A549 treated with AZD9567 at 1 μM for 4 hours (cell line): Measurements from ENCODE around the gene OAS2. TPM values are rescaled to one million over a fixed set of nuclear protein-coding genes. Genes with fewer than 3 reads are reported as not detected.

ENCODE experiments used
- total RNA-seq: library from RNA; stranded (reverse); fragments of 200-300 nt; extraction: Qiagen RNA extraction; gene quantifications from 5 replicates; pipeline ENCODE4 v1.2.3, GENCODE V29; 2022; ENCODE audit not compliant: insufficient read depth

The OAS2 gene
- 0.07 to 0.29 TPM (median 0.22 TPM) in 4 of 5 replicates, not detected in the other for total RNA-seq

GRCh38 chr12:112978163-112979040 is at the start of gene OAS2:
Gene OAS2, plus strand, starts transcription at chr12:112978519. Its CDS starts 90 bp downstream, at chr12:112978609.

GRCh38 chr12:112937741-112938719 is 40.3 kb upstream of the OAS2 start, which contains the start of gene OAS3:
Gene OAS3, plus strand, starts transcription at chr12:112938474. Its CDS starts 57 bp downstream, at chr12:112938531.

GRCh38 chr12:113056631-113057488 is 78.5 kb downstream of the OAS2 start, which contains the start of gene DTX1:
Gene DTX1, plus strand, starts transcription at chr12:113056730. Its CDS starts 1,463 bp downstream, at chr12:113058193.

Other genes starting within 250 kb of the OAS2 start
- 0.12 to 0.31 TPM (median 0.15 TPM) in 4 of 5 replicates, not detected in the other for gene RPH3A, start 186.8 kb upstream of the OAS2 start, total RNA-seq
- 22.9 to 57.3 TPM (median 29.6 TPM) in 5 replicates for gene OAS1, start 71.6 kb upstream of the OAS2 start, total RNA-seq
- gene OAS3, start 40.0 kb upstream of the OAS2 start, total RNA-seq = 19.1 to 29.9 TPM (median 21.2 TPM) in 5 replicates
- gene DTX1, start 78.2 kb downstream of the OAS2 start, total RNA-seq = 0.34 to 0.52 TPM (median 0.45 TPM) in 4 of 5 replicates, not detected in the other
- gene RASAL1, start 157.2 kb downstream of the OAS2 start, total RNA-seq = 0.18 to 0.57 TPM (median 0.26 TPM) in 4 of 5 replicates, not detected in the other
- 0.09 to 0.19 TPM (median 0.15 TPM) in 4 of 5 replicates, not detected in the other for gene CFAP73, start 171.2 kb downstream of the OAS2 start, total RNA-seq
- gene DDX54, start 207.0 kb downstream of the OAS2 start, total RNA-seq = 54.7 to 89.8 TPM (median 79.3 TPM) in 5 replicates
- 24.8 to 34.4 TPM (median 32.5 TPM) in 5 replicates for gene RITA1, start 207.2 kb downstream of the OAS2 start, total RNA-seq
- gene TPCN1, start 242.9 kb downstream of the OAS2 start, total RNA-seq = 18.2 to 20.2 TPM (median 20.0 TPM) in 5 replicates